ENCODE measurements around the gene GSG1L2. TPM values are rescaled to one million over a fixed set of nuclear protein-coding genes. Genes with fewer than 3 reads are reported as not detected.

Gene GSG1L2
- not detected for polyA plus RNA-seq (ENCODE audit: insufficient read length in 4 of 4)

DNA sequence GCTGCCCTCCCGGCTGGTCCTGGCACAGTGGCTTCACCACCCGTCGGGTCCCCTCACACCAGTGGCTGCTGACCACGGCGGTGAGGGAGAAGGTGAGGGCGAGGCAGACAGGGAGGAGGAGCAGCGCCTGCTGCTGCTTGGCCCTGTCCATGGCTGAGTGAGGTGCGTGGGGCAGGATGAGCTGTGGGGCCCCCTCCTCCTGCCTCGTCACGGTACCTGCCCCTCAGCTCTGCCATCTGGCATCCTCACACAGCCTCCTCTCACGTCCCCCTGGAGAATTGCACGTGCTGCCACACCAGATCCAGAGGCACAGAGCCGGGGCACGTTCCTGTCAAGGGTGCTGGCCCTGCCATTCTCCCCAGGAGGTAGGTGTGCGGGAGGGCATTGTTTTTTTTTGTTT, at the start of gene GSG1L2:
TSS of gene GSG1L2 (minus strand) at position 159 of the 400 bp plus-strand sequence. CDS start at position 151, 8 bp downstream.
- no peak for DNase-seq (ENCODE audit: low read depth in 4 of 4, low spot score in 3 of 4)

DNA sequence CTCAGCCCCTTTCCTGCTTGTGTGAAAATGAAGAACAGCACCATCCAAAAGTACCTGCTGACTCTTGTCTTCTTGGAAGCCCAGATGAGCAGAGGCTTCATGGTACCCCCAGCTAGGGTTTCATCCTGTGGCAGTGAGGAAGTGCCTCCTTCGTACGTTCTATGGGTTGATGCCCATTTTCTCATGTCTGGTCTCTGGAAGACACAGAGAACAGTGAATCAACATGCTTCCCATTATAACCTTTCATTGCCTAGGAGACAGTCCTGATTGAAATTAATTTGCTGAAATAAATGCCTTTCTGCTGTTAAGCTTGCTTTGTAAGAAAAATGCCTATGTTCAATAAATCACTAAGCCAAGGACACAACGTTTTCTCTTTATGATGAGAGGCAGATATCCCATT, 46.7 kb upstream of the GSG1L2 start:
- no peak for DNase-seq (ENCODE audit: low read depth in 4 of 4, low spot score in 3 of 4)

- no peak for DNase-seq (ENCODE audit: low read depth in 4 of 4, low spot score in 3 of 4)
Measured at GRCh38 chr17:9865586-9865985, 43.7 kb upstream of the GSG1L2 start.

- no peak for DNase-seq (ENCODE audit: low read depth in 4 of 4, low spot score in 3 of 4)
Measured at GRCh38 chr17:9862949-9863348, 41.1 kb upstream of the GSG1L2 start.

GRCh38 chr17:9862220-9862619, 40.3 kb upstream of the GSG1L2 start:
- no peak for DNase-seq (ENCODE audit: low read depth in 4 of 4, low spot score in 3 of 4)

DNA sequence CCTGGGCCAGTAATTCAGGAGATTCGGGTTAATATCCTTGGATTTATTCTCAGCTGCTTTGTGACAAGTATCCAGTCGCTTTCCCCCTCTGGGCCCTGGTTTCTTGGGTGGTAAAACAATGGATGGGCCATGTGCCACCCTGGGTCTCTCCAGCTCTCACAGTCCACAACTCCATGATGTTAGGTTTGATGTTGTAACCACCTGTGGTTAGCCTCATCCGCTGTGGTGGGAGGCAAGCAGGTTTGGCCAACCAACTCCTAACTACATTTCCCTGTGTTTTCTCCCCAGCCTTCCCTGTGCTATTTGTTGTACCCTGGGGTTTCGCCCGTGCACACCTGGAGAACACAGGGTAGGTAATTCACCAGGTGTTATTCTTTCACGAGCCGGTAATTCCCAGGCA, 39.0 kb upstream of the GSG1L2 start:
- DNase-seq (ENCODE audit: low read depth in 4 of 4, low spot score in 3 of 4) = no peak

GRCh38 chr17:9859781-9860180, 37.9 kb upstream of the GSG1L2 start:
- no peak for DNase-seq (ENCODE audit: low read depth in 4 of 4, low spot score in 3 of 4)

- no peak for DNase-seq (ENCODE audit: low read depth in 4 of 4, low spot score in 3 of 4)
Measured at GRCh38 chr17:9855036-9855435, 33.2 kb upstream of the GSG1L2 start.

DNA sequence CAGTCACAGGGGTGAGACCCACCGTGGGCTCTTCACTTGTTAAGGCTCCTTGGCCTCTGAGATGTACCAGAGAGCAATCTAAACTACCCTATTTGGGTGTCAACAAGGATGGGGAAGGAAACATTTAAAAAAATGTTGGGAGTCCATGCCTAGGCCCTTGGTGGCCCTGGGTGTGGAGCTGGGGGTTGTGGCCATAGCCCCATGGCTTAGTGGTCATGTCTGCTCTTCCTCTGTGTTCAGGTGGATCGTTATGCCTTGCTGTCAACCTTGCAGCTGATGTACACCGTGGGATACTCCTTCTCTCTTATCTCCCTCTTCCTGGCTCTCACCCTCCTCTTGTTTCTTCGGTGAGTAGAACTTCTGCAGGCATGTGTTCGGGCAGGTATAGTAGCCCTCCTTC, 32.4 kb upstream of the GSG1L2 start:
- no peak for DNase-seq (ENCODE audit: low read depth in 4 of 4, low spot score in 3 of 4)

DNA sequence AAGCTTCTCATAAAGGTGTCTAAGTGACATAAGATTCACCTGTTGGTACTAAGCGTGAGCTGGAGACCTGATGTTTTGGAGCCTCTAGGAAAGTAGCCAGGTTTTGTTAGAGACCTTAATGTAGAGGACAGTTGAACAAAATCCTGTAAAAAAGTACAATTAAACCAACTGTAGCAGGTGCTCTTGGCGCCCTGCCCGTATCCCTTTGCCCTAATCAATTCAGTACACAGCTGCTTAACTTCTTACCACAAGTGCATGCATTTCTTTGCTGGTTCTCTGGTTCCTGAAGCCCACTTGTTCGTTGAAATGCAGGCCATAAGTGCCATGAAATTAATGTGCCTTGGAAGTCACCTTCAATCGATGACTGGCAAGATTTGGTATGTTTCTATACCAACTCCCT, 28.3 kb upstream of the GSG1L2 start:
- DNase-seq (ENCODE audit: low read depth in 4 of 4, low spot score in 3 of 4) = no peak

- no peak for DNase-seq (ENCODE audit: low read depth in 4 of 4, low spot score in 3 of 4)
Measured at GRCh38 chr17:9845306-9845705, 23.4 kb upstream of the GSG1L2 start.

- DNase-seq (ENCODE audit: low read depth in 4 of 4, low spot score in 3 of 4) = no peak
Measured at GRCh38 chr17:9844153-9844552, 22.3 kb upstream of the GSG1L2 start.

- no peak for DNase-seq (ENCODE audit: low read depth in 4 of 4, low spot score in 3 of 4)
Measured at GRCh38 chr17:9843152-9844010, 21.5 kb upstream of the GSG1L2 start.

DNA sequence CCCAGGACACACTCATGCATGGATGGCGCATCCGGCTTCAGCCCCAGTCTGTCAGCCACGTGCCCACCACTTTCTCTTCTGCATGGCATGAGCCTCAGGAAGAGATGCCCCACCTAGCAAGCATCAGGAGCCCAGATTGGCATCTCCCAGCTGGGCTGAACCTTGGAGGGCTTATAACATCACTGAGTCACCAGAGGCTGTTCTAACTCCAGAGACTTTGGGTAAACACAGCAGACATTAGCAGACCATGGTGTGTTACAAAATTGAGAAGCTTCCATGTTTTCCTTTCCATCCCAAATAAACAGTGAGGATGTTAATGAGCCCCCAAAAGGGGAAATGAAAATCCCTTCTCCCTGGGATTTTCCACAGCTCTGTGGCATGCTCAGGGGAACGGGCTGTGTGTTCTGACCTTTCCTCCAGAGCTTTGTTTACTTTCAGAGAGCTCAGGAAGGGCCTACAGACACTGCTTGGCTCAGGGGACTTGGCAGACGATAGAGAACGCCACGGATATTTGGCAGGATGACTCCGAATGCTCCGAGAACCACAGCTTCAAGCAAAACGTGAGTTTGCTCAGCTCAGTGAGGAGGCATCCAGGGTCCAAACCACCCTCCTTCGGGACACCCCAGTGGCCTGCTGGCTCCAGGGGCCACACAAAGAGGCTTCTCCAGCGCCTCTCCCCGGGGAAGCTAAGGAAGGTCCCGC, 20.3 kb upstream of the GSG1L2 start:
- DNase-seq (ENCODE audit: low read depth in 4 of 4, low spot score in 3 of 4) = no peak

DNA sequence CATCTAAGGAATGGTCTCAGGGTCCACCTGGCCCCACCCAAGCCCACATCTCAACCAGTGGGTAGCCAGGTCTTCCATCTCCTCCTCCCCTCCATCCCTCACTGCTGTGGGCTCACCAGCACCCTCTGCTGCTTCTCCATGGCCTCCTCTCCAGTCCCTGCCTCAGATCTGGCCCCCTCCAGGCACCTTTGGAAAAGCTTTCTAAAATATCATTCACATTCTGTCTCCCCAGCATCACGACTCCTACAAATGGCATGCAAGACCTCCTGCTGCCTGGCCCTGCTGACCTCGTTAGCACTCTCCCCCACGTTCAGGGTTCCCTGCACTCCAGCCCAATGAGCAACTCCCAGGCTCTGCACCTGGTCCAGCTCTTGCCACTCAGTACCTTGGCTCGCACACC, 17.6 kb upstream of the GSG1L2 start:
- no peak for DNase-seq (ENCODE audit: low read depth in 4 of 4, low spot score in 3 of 4)

GRCh38 chr17:9837551-9838471, 15.9 kb upstream of the GSG1L2 start:
- peak in 1 of 4 donors; percentile 25 for DNase-seq (ENCODE audit: low read depth in 4 of 4, low spot score in 3 of 4)

DNA sequence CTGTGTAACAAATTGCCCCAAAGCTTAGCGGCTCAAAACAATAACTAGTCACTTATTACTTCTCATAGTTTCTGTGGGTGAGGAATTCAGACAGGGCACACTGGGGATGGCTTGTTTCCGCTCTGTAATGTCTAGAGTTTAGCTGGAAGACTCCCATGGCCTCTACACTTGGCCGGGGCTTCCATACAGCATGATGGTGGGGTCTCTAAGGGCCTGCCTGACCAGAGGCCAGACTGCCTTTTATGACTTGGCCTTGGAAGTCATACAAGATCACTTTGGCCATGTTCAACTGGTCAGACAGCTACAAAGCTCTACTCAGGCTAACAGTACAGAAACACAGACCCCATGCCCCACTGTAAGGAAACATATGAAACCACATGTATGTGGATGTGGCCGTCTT, 12.0 kb upstream of the GSG1L2 start:
- DNase-seq (ENCODE audit: low read depth in 4 of 4, low spot score in 3 of 4) = no peak

GRCh38 chr17:9830711-9831110, 8.8 kb upstream of the GSG1L2 start:
- no peak for DNase-seq (ENCODE audit: low read depth in 4 of 4, low spot score in 3 of 4)

DNA sequence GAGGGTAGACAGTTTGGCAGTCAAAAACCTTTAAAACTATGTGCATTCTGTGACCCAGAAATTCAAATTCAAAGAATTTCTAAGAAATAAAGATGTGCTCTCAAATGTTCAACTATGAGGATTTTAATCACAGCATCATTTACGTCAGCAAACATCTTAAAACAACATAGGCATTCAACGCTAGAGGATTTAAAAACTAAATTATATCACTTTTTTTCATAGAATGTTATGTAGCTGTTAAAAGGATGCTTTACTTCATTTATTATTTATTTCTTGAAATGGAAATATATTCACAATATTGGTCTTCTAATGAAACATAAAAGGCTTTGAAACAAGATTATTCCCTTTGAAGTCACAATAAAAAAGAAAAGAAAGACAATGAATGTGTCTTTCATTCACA, 7.5 kb upstream of the GSG1L2 start:
- DNase-seq (ENCODE audit: low read depth in 4 of 4, low spot score in 3 of 4) = no peak

- DNase-seq (ENCODE audit: low read depth in 4 of 4, low spot score in 3 of 4) = no peak
Measured at GRCh38 chr17:9828296-9829295, 6.7 kb upstream of the GSG1L2 start.

Data from left renal pelvis (tissue), 4 donors.